ENCODE measurements around the gene SDHB. TPM values are rescaled to one million over a fixed set of nuclear protein-coding genes. Genes with fewer than 3 reads are reported as not detected.
A peak's percentile ranks its signal among the peaks of the same experiment; 100 is the strongest.

Gene SDHB
- total RNA-seq, 1 experiment from 2014 or later = 336 TPM

GRCh38 chr1:17075470-17076255 is 21.8 kb upstream of the SDHB start:
- TF ChIP-seq EZH2phosphoT487 (IDR thresholded peaks at IDR 0.05; ENCODE audit: borderline replicate concordance, low read length) (no peak), CTCF (conservative IDR thresholded peaks at IDR 0.05; ENCODE audit: low read depth, low read length) (peak; percentile 76)
- ATAC-seq (peak; percentile 96), DNase-seq (peak; percentile 72)
- no TSS peak for BruUV-seq (replicated peaks)
- intact Hi-C loops (cut with micrococcal nuclease) = loop anchor here (1.0 kb wide), 1 partner anchor 16 kb away; no protein-coding TSS in a partner anchor
- Histone ChIP-seq H3K27ac (ENCODE audit: low read length) (no peak overlapping the region), H3K9ac (ENCODE audit: low read length) (no peak overlapping the region), H3K36me3 (ENCODE audit: low read depth, low read length) (no peaks in the 10 kb centered on the region), H3K4me1 (ENCODE audit: insufficient read depth, low read length) (no peaks in the 10 kb centered on the region), H4K20me1 (ENCODE audit: low read length) (no peaks in the 10 kb centered on the region), H3K79me2 (ENCODE audit: low read length) (no peaks in the 10 kb centered on the region), H3K4me3 (ENCODE audit: low read length) (no peak overlapping the region), H3K4me2 (ENCODE audit: low read length) (no peak overlapping the region), H3F3A (ENCODE audit: low read length, unreplicated experiment) (no peaks in the 10 kb centered on the region), H2AFZ (ENCODE audit: low read length) (peak overlapping the region; percentile 63), H3K9me2 (replicated peaks; ENCODE audit: low read length) (no peaks in the 10 kb centered on the region), H3K27me3 (ENCODE audit: low read length) (no peaks in the 10 kb centered on the region), H3K9me3 (ENCODE audit: low read length) (no peaks in the 10 kb centered on the region)
- CTCF ChIA-PET = interaction anchor here (0.5 to 1.1 kb wide), 10 partner anchors 10 to 693 kb away, joined by 3 to 6 read pairs (median 4); no protein-coding TSS in a partner anchor
- POLR2A ChIA-PET (ENCODE audit: unreplicated experiment) = no interaction called here

- Histone ChIP-seq H3K9me2 (replicated peaks; ENCODE audit: low read length) (no peaks in the 10 kb centered on the region), H3K4me2 (ENCODE audit: low read length) (no peak overlapping the region), H4K20me1 (ENCODE audit: low read length) (no peaks in the 10 kb centered on the region), H2AFZ (ENCODE audit: low read length) (no peak overlapping the region), H3K9ac (ENCODE audit: low read length) (no peak overlapping the region), H3K27ac (ENCODE audit: low read length) (no peak overlapping the region), H3K9me3 (ENCODE audit: low read length) (no peaks in the 10 kb centered on the region), H3K27me3 (ENCODE audit: low read length) (no peaks in the 10 kb centered on the region), H3K36me3 (ENCODE audit: low read depth, low read length) (no peaks in the 10 kb centered on the region), H3K4me1 (ENCODE audit: insufficient read depth, low read length) (no peaks in the 10 kb centered on the region), H3F3A (ENCODE audit: low read length, unreplicated experiment) (no peaks in the 10 kb centered on the region), H3K79me2 (ENCODE audit: low read length) (no peaks in the 10 kb centered on the region), H3K4me3 (ENCODE audit: low read length) (no peak overlapping the region)
- DNase-seq (no peak), ATAC-seq (no peak)
- POLR2A ChIA-PET (ENCODE audit: unreplicated experiment) = no interaction called here
- TF ChIP-seq EZH2 (IDR thresholded peaks at IDR 0.05; ENCODE audit: low read length, unreplicated experiment) (no peak), EZH2phosphoT487 (IDR thresholded peaks at IDR 0.05; ENCODE audit: borderline replicate concordance, low read length) (no peak), CTCF (conservative IDR thresholded peaks at IDR 0.05; ENCODE audit: low read depth, low read length) (no peak)
- no TSS peak for BruUV-seq (replicated peaks)
- CTCF ChIA-PET = no interaction called here
- intact Hi-C loops (cut with micrococcal nuclease) = no loop called here
Observed at GRCh38 chr1:17071794-17072193, 18.0 kb upstream of the SDHB start.

GRCh38 chr1:17070163-17070525 is 16.3 kb upstream of the SDHB start:
- no peaks in the 10 kb centered on the region for H3K9me2 ChIP-seq (replicated peaks; ENCODE audit: low read length)
- ChIA-PET POLR2A (ENCODE audit: unreplicated experiment) (no interaction called here), CTCF (no interaction called here)
- H3K9me3 ChIP-seq (ENCODE audit: low read length) = no peaks in the 10 kb centered on the region
- no peak overlapping the region for H3K9ac ChIP-seq (ENCODE audit: low read length)
- DNase-seq (no peak), ATAC-seq (no peak)
- no peaks in the 10 kb centered on the region for H3K79me2 ChIP-seq (ENCODE audit: low read length)
- no peaks in the 10 kb centered on the region for H3K36me3 ChIP-seq (ENCODE audit: low read depth, low read length)
- no peaks in the 10 kb centered on the region for H3K27me3 ChIP-seq (ENCODE audit: low read length)
- BruUV-seq (replicated peaks) = no TSS peak
- H3K27ac ChIP-seq (ENCODE audit: low read length) = no peak overlapping the region
- no peak overlapping the region for H3K4me2 ChIP-seq (ENCODE audit: low read length)
- no peak for TF ChIP-seq CTCF (conservative IDR thresholded peaks at IDR 0.05; ENCODE audit: low read depth, low read length)
- TF ChIP-seq EZH2phosphoT487 (IDR thresholded peaks at IDR 0.05; ENCODE audit: borderline replicate concordance, low read length) = no peak
- no peak for TF ChIP-seq EZH2 (IDR thresholded peaks at IDR 0.05; ENCODE audit: low read length, unreplicated experiment)
- H3F3A ChIP-seq (ENCODE audit: low read length, unreplicated experiment) = no peaks in the 10 kb centered on the region
- no peak overlapping the region for H3K4me3 ChIP-seq (ENCODE audit: low read length)
- H4K20me1 ChIP-seq (ENCODE audit: low read length) = no peaks in the 10 kb centered on the region
- intact Hi-C loops (cut with micrococcal nuclease) = no loop called here
- no peaks in the 10 kb centered on the region for H3K4me1 ChIP-seq (ENCODE audit: insufficient read depth, low read length)
- no peak overlapping the region for H2AFZ ChIP-seq (ENCODE audit: low read length)
